ENCODE results near the gene DUSP1. TPM values are rescaled to one million over a fixed set of nuclear protein-coding genes. Genes with fewer than 3 reads are reported as not detected.

The DUSP1 gene
- total and polyA plus RNA-seq, 2 of the 13 experiments (the other 11 are each of a cell fraction or from before 2014, with no cell fraction given): 27.1 to 55.5 TPM

GRCh38 chr5:172770675-172771438 is at the start of gene DUSP1 (continued):
- TF ChIP-seq BCLAF1 (IDR thresholded peaks at IDR 0.05) (no peak), ARID3A (IDR thresholded peaks at IDR 0.05; ENCODE audit: low read depth, low read length) (no peak), HNRNPLL (IDR thresholded peaks at IDR 0.05; ENCODE audit: low read depth, low read length, poor library complexity, severe bottlenecking) (peak; percentile 56), SP2 (CRISPR knock-in tag; IDR thresholded peaks at IDR 0.05) (no peak), ZNF562 (CRISPR knock-in tag; IDR thresholded peaks at IDR 0.05; ENCODE audit: borderline replicate concordance) (peak; percentile 45; the same call in 1 of the 2 replicates), SIX1 (CRISPR knock-in tag; IDR thresholded peaks at IDR 0.05; ENCODE audit: borderline replicate concordance) (no peak), FOXK1 (CRISPR knock-in tag; IDR thresholded peaks at IDR 0.05; ENCODE audit: borderline replicate concordance, low read depth) (peak; percentile 82), ZNF251 (CRISPR knock-in tag; IDR thresholded peaks at IDR 0.05) (no peak), JARID2 (CRISPR knock-in tag; IDR thresholded peaks at IDR 0.05; ENCODE audit: insufficient replicate concordance) (peak; percentile 66), HMGXB4 (CRISPR knock-in tag; IDR thresholded peaks at IDR 0.05; ENCODE audit: borderline replicate concordance in 1 of 2, low read depth in 1 of 2) (peak; percentile 31 to 73; a peak in 3 of 4 replicates), NFIC (IDR thresholded peaks at IDR 0.05; ENCODE audit: low read length) (no peak), ZNF766 (CRISPR knock-in tag; IDR thresholded peaks at IDR 0.05; ENCODE audit: borderline replicate concordance) (no peak; the same call in 1 of the 2 replicates)
- TF ChIP-seq, protein P1, sequence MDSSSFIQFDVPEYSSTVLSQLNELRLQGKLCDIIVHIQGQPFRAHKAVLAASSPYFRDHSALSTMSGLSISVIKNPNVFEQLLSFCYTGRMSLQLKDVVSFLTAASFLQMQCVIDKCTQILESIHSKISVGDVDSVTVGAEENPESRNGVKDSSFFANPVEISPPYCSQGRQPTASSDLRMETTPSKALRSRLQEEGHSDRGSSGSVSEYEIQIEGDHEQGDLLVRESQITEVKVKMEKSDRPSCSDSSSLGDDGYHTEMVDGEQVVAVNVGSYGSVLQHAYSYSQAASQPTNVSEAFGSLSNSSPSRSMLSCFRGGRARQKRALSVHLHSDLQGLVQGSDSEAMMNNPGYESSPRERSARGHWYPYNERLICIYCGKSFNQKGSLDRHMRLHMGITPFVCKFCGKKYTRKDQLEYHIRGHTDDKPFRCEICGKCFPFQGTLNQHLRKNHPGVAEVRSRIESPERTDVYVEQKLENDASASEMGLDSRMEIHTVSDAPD (CRISPR knock-in tag; IDR thresholded peaks at IDR 0.05): peak; percentile 91
- TF ChIP-seq, protein P2, sequence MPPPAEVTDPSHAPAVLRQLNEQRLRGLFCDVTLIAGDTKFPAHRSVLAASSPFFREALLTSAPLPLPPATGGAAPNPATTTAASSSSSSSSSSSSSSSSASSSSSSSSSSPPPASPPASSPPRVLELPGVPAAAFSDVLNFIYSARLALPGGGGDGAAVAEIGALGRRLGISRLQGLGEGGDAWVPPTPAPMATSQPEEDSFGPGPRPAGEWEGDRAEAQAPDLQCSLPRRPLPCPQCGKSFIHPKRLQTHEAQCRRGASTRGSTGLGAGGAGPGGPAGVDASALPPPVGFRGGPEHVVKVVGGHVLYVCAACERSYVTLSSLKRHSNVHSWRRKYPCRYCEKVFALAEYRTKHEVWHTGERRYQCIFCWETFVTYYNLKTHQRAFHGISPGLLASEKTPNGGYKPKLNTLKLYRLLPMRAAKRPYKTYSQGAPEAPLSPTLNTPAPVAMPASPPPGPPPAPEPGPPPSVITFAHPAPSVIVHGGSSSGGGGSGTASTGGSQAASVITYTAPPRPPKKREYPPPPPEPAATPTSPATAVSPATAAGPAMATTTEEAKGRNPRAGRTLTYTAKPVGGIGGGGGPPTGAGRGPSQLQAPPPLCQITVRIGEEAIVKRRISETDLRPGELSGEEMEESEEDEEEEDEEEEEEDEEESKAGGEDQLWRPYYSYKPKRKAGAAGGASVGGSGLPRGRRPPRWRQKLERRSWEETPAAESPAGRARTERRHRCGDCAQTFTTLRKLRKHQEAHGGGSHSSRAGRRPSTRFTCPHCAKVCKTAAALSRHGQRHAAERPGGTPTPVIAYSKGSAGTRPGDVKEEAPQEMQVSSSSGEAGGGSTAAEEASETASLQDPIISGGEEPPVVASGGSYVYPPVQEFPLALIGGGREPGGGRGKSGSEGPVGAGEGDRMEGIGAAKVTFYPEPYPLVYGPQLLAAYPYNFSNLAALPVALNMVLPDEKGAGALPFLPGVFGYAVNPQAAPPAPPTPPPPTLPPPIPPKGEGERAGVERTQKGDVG (CRISPR knock-in tag; IDR thresholded peaks at IDR 0.05; ENCODE audit: borderline replicate concordance): peak; percentile 66
- TF ChIP-seq, protein P3, sequence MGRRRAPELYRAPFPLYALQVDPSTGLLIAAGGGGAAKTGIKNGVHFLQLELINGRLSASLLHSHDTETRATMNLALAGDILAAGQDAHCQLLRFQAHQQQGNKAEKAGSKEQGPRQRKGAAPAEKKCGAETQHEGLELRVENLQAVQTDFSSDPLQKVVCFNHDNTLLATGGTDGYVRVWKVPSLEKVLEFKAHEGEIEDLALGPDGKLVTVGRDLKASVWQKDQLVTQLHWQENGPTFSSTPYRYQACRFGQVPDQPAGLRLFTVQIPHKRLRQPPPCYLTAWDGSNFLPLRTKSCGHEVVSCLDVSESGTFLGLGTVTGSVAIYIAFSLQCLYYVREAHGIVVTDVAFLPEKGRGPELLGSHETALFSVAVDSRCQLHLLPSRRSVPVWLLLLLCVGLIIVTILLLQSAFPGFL (CRISPR knock-in tag; IDR thresholded peaks at IDR 0.05): no peak
